Gastrocnemius medialis (tissue), 4 donors: ENCODE results near the gene IL26.

Source experiments
- POLR2A ChIP-seq, 2 donors: fragments of 450-650 bp; IDR thresholded peaks; one replicate each; pipeline ENCODE4 v1.6.1; 2017; ENCODE audit warnings: antibody characterized with exemption in 2 of 2, mild to moderate bottlenecking in 2 of 2, moderate library complexity in 2 of 2
- TF ChIP-seq, protein P1 (sequence below), 5 experiments: fragments of 450-650 bp in 3 of 5; fragments of 200-600 bp in 2 of 5; sonication (generic) in 2 of 5; IDR thresholded peaks in 4 of 5; conservative IDR thresholded peaks in 1 of 5; 1 replicate in 4 of 5; 2 replicates in 1 of 5; pipeline ENCODE4 v1.5.1; 2016 to 2019; ENCODE audit warnings: antibody characterized with exemption in 5 of 5, mild to moderate bottlenecking in 3 of 5, moderate library complexity in 3 of 5

DNA sequence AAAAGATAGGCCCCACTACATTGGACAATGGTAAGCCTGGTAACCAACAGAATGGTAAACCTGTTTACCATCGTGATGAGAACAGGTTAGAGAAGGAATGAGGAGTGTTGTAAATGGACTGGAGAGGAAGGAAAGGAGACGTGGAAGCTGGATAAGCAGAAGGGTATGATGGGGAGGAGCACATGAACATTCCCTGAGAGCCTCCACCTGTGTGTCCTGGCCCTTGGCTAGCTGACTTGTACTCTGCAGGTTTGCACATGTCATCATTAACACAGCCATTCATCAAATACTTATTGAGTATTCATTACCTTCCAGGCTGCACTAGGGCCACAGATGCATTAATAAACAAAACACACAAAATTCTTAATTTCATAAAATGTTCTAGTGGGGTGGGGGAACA lies 4.3 kb upstream of the IL26 start:
- TF ChIP-seq, protein P1, sequence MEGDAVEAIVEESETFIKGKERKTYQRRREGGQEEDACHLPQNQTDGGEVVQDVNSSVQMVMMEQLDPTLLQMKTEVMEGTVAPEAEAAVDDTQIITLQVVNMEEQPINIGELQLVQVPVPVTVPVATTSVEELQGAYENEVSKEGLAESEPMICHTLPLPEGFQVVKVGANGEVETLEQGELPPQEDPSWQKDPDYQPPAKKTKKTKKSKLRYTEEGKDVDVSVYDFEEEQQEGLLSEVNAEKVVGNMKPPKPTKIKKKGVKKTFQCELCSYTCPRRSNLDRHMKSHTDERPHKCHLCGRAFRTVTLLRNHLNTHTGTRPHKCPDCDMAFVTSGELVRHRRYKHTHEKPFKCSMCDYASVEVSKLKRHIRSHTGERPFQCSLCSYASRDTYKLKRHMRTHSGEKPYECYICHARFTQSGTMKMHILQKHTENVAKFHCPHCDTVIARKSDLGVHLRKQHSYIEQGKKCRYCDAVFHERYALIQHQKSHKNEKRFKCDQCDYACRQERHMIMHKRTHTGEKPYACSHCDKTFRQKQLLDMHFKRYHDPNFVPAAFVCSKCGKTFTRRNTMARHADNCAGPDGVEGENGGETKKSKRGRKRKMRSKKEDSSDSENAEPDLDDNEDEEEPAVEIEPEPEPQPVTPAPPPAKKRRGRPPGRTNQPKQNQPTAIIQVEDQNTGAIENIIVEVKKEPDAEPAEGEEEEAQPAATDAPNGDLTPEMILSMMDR (IDR thresholded peaks at IDR 0.05 in 4 of 5, conservative IDR thresholded peaks at IDR 0.05 in 1 of 5): no peak
- no peak for TF ChIP-seq POLR2A (IDR thresholded peaks at IDR 0.05)
